ENCODE data around the gene AKAP6.

The AKAP6 gene

GRCh38 chr14:32412103-32412502, 83.0 kb downstream of the AKAP6 start:
- no peak for DNase-seq (ENCODE audit: low read depth in 3 of 3)

DNA sequence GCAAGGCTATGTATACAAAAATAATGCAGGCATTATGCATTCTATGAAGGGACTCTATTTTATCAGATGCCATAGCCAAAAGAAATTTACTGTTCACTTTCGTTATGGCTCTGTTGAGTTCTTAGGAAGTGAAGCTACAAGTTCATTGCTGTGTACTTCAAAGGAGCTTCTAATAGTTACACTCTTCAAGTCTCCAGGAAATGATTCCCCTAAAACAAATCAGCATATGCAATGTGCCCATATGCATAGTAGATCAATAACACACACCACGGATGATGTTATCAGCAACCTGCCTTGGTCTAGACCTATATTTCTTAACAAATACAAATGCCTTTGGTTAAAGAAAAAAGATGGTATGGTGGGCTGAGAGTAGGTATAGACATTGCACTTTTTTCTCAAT, 83.4 kb downstream of the AKAP6 start:
- DNase-seq (ENCODE audit: low read depth in 3 of 3), result no peak

GRCh38 chr14:32413967-32414640, 85.0 kb downstream of the AKAP6 start:
- DNase-seq (ENCODE audit: low read depth in 3 of 3), result no peak

GRCh38 chr14:32414808-32415255, 85.7 kb downstream of the AKAP6 start:
- no peak for DNase-seq (ENCODE audit: low read depth in 3 of 3)

DNA sequence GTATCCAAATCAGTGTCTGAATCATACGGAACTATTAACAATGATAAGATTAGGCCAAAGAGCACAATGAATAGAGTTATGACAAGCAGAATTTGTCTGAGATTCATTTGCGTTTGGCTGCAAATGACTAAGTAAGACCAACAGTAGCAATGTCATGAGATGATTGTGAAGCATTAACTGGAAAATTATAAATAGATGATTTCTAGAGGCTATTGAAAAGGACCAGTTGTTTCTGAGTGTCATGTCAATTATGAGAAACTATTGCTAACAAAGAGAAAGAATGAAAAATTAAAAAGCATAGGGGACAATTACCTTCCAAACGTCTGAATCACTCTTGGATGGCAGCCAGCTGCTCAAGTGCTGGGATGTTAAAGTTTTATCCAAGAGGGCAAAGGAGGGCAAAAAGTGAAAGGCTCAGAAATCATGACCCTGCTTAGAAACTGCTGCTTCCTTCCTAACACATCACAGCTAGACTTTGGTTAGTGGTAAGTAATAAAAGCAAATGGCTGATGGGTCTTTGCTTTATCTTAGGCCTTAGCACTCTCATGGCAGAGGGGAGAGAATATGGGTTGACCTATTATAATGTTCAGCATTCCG, 89.0 kb downstream of the AKAP6 start:
- no peak for DNase-seq (ENCODE audit: low read depth in 3 of 3)

DNA sequence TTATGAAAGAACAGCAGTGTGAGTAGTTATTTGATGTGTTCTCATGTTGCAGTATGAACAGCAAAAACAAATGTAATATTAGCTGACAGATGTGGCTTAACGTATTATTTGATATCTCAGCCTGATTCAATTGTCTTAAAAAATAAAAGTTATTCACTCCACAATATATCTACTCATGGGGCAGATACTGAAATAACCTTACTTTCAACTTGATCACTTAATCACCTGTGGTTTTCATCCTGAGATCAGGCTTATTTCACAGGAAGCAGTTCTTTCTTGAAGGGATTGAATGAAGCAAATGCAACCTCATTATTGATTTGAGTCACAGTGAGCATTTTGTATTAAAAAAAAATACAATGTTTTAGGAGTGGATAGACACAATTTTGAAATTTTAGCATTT, 90.3 kb downstream of the AKAP6 start:
- DNase-seq (ENCODE audit: low read depth in 3 of 3), result no peak

DNA sequence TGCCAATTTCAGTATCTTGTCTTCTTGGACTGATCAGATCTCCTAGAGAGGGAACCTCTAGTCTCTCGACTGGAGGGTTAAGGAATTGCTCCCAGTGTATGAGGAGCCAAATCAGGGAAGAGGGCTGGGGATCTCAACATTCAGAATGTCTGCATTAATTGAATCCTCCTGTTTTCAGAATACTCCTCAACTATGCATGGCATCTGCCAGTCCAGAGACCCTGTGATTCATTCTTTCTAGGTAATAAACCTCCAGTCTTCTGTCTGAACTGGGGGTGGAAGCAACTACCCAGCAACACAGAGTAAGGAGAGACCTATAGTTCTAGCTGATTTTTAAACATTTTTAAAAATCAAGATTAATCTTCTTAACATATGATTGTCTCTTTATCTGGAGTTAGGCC, 92.7 kb downstream of the AKAP6 start:
- DNase-seq (ENCODE audit: low read depth in 3 of 3), result no peak

- no peak for DNase-seq (ENCODE audit: low read depth in 3 of 3)
Observed at GRCh38 chr14:32422440-32422839, 93.3 kb downstream of the AKAP6 start.

DNA sequence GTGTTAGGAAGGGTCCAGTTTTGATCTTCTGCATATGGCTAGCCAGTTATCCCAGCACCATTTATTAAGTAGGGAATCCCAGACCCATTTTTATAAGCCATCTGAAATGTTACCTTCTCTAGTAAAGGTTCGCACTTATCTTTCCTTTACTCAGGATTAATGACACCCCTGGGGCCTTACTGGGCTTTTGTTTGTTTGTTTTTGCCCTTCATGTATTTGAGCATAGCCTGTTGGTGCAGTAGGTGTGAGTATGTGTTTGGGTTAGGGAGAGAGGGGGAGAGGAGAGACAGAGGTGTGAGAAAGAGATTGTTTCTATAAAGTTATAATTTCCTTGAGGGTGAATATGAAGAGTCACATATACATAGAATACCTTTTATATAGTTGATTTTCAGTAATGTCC, 96.9 kb downstream of the AKAP6 start:
- no peak for DNase-seq (ENCODE audit: low read depth in 3 of 3)

DNA sequence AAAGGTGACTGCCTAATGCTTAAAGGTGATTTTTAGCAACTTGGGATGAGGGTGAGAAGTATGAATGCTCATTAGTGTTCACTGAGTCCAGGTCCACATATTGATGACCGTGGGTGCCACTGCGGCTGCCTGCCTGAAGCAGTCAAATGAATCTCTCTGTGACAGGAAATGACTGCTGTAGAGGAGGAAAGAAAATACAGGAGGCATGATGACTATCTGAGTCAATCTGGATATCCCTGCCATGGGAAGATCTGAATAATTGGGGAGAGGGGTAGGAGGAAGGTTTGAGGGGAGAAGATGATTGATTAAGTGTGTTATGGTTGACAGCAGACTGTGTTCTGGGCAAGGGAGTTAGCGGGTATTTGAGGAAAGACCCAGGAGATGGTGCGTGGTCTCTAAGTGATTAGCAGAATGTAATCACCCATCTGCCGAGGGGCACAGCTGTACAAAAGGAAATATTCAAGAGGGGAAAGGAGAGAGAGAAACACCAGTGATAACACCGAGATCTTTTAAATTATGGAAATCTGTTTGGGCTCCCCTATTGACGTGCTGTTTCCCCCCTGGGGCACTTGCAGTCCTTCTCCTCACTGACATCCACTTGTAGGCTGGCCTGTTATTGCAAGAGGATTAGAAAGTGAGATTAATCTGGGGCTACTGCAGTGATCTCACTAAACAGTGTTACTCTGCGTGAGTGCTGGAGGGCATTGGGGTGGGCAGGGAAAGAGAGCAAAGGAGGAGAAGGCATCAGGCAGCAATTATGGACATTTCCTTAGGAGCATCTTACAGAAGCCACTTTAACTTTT, 97.7 kb downstream of the AKAP6 start:
- no peak for DNase-seq (ENCODE audit: low read depth in 3 of 3)

DNA sequence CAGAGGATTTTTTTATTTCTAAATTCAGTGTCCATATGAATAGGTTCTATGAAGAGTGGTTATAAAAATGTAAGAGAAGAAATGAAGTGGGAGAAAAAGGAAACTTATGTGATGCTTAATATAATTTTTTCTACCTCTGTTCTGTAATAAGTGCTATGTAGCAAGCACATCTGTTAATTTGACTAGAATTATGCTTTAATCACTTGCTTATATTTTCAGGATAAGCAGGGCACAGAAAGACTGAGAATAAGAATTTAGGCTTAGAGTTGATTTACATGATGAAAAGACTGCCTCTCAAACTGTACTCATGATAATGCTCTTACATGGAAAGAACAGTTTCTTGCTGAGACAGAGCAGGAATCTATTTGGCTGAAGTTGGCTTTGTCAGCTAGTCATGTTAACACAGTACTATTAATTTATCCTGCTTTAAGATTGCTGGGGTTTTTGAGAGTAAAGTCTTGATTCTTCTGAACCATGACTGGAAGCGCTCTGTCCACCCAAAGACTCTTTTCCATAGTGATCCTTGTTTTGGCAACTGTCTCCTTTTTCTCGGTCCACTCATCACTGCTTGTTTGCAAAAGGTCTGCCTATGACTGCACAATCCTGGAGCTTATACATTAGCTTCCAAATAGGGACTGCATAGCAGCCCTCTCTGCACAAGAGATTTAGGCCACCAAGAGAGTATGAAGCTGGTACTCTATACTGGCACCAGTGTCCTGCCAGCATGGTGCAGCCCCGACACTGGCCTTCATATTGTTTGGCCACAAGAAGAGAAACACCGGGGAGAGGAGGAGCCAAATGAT, 98.8 kb downstream of the AKAP6 start:
- DNase-seq (ENCODE audit: low read depth in 3 of 3), result no peak

- DNase-seq (ENCODE audit: low read depth in 3 of 3), result no peak
Observed at GRCh38 chr14:32428875-32429274, 99.8 kb downstream of the AKAP6 start.

GRCh38 chr14:32430326-32430725, 101.2 kb downstream of the AKAP6 start:
- DNase-seq (ENCODE audit: low read depth in 3 of 3), result no peak

GRCh38 chr14:32432813-32433538, 103.9 kb downstream of the AKAP6 start:
- no peak for DNase-seq (ENCODE audit: low read depth in 3 of 3)

DNA sequence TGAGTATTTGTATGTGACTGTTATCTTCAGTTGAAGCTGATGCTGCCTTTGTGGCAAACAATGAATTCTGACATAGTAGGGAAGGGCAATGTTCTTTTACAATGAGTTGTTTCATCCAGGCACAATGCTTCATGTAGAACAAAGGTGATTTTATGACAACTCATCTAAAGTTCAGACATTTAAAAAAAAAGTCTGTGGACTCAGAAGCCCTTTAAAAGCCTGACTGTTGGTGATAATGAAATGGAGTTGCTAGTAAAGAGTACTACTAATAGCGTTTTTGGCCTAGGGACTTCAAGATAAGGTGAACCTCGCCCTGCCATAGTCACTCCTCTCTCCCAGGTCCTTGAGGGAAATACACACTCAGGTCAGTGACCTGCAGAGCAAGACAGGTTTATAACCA, 105.1 kb downstream of the AKAP6 start:
- DNase-seq (ENCODE audit: low read depth in 3 of 3), result no peak

DNA sequence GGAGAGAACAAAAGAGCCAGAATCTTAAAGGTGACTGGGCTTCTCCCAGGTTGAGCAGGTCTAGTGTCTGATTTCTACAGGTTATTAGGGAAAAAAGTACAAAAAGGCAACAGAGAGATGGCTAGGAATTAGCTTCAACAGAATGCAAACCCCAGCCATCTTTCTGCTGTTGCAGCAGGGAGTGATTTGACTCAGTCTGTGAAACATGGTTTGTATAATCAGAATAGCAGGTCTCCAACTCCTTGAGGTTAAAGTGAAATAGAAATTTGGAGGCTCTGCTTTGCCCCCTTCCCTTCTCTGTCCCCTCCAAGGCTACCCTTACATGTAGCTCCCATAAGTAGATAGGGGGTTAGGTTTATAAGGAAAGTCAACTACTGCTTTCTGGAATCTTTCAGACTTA, 105.8 kb downstream of the AKAP6 start:
- DNase-seq (ENCODE audit: low read depth in 3 of 3), result no peak

- DNase-seq (ENCODE audit: low read depth in 3 of 3), result no peak
Observed at GRCh38 chr14:32435411-32435810, 106.3 kb downstream of the AKAP6 start.

- DNase-seq (ENCODE audit: low read depth in 3 of 3), result no peak
Observed at GRCh38 chr14:32436993-32437392, 107.9 kb downstream of the AKAP6 start.

DNA sequence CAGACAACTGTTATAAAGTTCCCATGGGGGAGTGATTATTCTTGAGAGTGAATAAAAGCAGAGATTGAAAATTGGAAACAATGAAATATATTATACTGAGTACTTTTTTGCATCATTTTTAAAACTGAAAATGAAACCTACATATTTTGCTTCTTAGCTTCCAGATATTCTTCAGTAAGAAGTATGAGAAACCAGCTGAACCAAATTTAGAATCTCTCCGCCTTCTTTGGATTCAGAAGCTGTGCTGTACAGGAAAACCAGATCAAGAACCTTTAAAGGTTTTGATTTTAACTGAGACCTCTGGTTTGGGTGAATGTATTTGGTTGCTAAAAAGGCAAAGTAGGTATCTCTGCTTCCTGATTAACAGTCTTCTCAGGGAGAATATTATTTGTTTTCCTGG, 109.4 kb downstream of the AKAP6 start:
- no peak for DNase-seq (ENCODE audit: low read depth in 3 of 3)

GRCh38 chr14:32443890-32444661, 115.0 kb downstream of the AKAP6 start:
- DNase-seq (ENCODE audit: low read depth in 3 of 3), result no peak

DNA sequence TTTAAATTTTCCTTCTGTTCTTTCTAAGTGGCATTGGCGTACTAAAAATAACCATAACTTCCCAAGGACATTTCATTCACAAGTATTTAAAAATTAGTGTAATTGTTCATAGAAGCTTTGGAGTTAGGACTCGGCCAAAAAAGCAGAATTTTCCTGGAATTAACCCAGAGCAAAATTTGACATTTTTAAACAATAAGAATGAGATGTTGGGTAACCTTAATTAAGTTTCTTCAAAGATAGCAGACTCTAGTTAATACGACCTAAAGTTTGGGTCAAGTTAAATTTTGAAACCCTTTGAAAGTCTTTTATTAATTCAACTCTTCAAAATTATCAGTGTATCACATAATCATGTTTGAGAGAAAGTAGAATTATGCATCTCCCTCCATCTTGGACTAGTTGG, 118.3 kb downstream of the AKAP6 start:
- DNase-seq (ENCODE audit: low read depth in 3 of 3), result no peak
